GM23248 (cell line): ENCODE data around the gene CHMP5. TPM values are rescaled to one million over a fixed set of nuclear protein-coding genes. Genes with fewer than 3 reads are reported as not detected.
A peak's percentile ranks its signal among the peaks of the same experiment; 100 is the strongest.

Source experiments
- DNase-seq: peaks from one replicate; pipeline ENCODE4 v3.0.0-alpha.2; 2015
- H2AFZ ChIP-seq: fragments of 200-600 bp; sonication (generic); 2 replicates; pipeline ENCODE4 v1.6.1; 2016; ENCODE audit warnings: antibody characterized with exemption
- H3F3A ChIP-seq: fragments of 200-600 bp; sonication (generic); 2 replicates; pipeline ENCODE4 v1.6.1; 2016; ENCODE audit warnings: mild to moderate bottlenecking, antibody characterized with exemption, mixed run types; ENCODE audit not compliant: insufficient read depth
- H3K27ac ChIP-seq: fragments of 200-600 bp; sonication (generic); 2 replicates; pipeline ENCODE4 v1.5.1; 2016; ENCODE audit warnings: mild to moderate bottlenecking
- H3K27me3 ChIP-seq: fragments of 200-600 bp; sonication (generic); replicated peaks from 2 replicates; pipeline ENCODE4 v1.6.1; 2016; ENCODE audit warnings: mild to moderate bottlenecking; ENCODE audit not compliant: insufficient read depth
- H3K36me3 ChIP-seq: fragments of 200-600 bp; sonication (generic); 2 replicates; pipeline ENCODE4 v1.6.1; 2016; ENCODE audit warnings: low read depth, mild to moderate bottlenecking
- H3K4me1 ChIP-seq: fragments of 200-600 bp; sonication (generic); 2 replicates; pipeline ENCODE4 v1.6.1; 2016; ENCODE audit warnings: mild to moderate bottlenecking; ENCODE audit not compliant: insufficient read depth
- H3K4me2 ChIP-seq: fragments of 200-600 bp; sonication (generic); one replicate; pipeline ENCODE4 v1.6.1; 2016; ENCODE audit warnings: mild to moderate bottlenecking; ENCODE audit not compliant: unreplicated experiment
- H3K4me3 ChIP-seq: fragments of 200-600 bp; sonication (generic); 2 replicates; pipeline ENCODE4 v1.5.1; 2016; ENCODE audit warnings: mild to moderate bottlenecking
- H3K79me2 ChIP-seq: fragments of 200-600 bp; sonication (generic); 2 replicates; pipeline ENCODE4 v1.6.1; 2016; ENCODE audit warnings: mild to moderate bottlenecking; ENCODE audit not compliant: insufficient read depth
- H3K9ac ChIP-seq: fragments of 200-600 bp; sonication (generic); 2 replicates; pipeline ENCODE4 v1.6.1; 2016; ENCODE audit warnings: mild to moderate bottlenecking
- H3K9me2 ChIP-seq: fragments of 200-600 bp; sonication (generic); 2 replicates; pipeline ENCODE4 v1.6.1; 2016; ENCODE audit warnings: mixed run types, mild to moderate bottlenecking, moderate library complexity; ENCODE audit not compliant: insufficient read depth
- H3K9me3 ChIP-seq: fragments of 200-600 bp; sonication (generic); one replicate; pipeline ENCODE4 v1.6.1; 2017; ENCODE audit warnings: low read depth
- H4K20me1 ChIP-seq: fragments of 200-600 bp; sonication (generic); 2 replicates; pipeline ENCODE4 v1.6.0; 2016; ENCODE audit not compliant: insufficient read depth
- EZH2 ChIP-seq: fragments of 200-600 bp; sonication (generic); IDR thresholded peaks from 2 replicates; pipeline ENCODE4 v1.6.1; 2018; ENCODE audit warnings: antibody characterized with exemption, mild to moderate bottlenecking; ENCODE audit not compliant: insufficient read depth, poor library complexity, severe bottlenecking
- EZH2phosphoT487 ChIP-seq: fragments of 200-600 bp; sonication (generic); IDR thresholded peaks from 2 replicates; pipeline ENCODE4 v1.6.1; 2018; ENCODE audit warnings: antibody characterized with exemption, moderate library complexity, mild to moderate bottlenecking, low read depth; ENCODE audit not compliant: insufficient read depth
- WGBS, 2 experiments: methylation state at CpG; one replicate each; pipeline ENCODE4 v1.1.6; 2015 to 2017; ENCODE audit warnings: low lambda C conversion rate in 2 of 2, low coverage in 1 of 2; ENCODE audit errors: missing lambda C conversion rate in 2 of 2; 5-methylcytosine and 5-hydroxymethylcytosine counted together
- in situ Hi-C: fragments of 300-500 bp; cut with MboI; formaldehyde crosslinking; loops from 2 replicates; pipeline ENCODE4 v1.15.0; 2020
- polyA plus RNA-seq: library from polyadenylated mRNA; unstranded; fragments of >200 nt; fragmentation: Nextera tagmentation; extraction: Ambion mirVana; gene quantifications from 2 replicates; pipeline ENCODE4 v1.2.1, GENCODE V29; 2016
- total RNA-seq: library from RNA; depleted of rRNA; stranded (reverse); fragments of >200 nt; shearing (Covaris generic); gene quantifications from 2 replicates; pipeline ENCODE4 v1.2.3, GENCODE V29; 2014

Gene CHMP5
- total and polyA plus RNA-seq, 2 experiments from 2014 or later = 90.6 to 130 TPM

GRCh38 chr9:33318225-33318624 is 53.4 kb downstream of the CHMP5 start:
- Histone ChIP-seq H3K4me3 (no peak overlapping the region), H3K4me2 (no peak overlapping the region), H3K9me3 (no peaks in the 10 kb centered on the region), H3K9me2 (no peaks in the 10 kb centered on the region), H4K20me1 (no peaks in the 10 kb centered on the region), H3F3A (peaks cover 72% of the 10 kb centered on the region), H3K4me1 (peaks cover 29% of the 10 kb centered on the region), H3K79me2 (peaks cover 14% of the 10 kb centered on the region; the same call in 1 of the 2 replicates), H3K27ac (0 out of 2 replicates have a peak overlapping the region, but pooled peaks have one; percentile 92), H3K36me3 (peaks cover 57% of the 10 kb centered on the region), H3K9ac (no peak overlapping the region), H3K27me3 (no peaks in the 10 kb centered on the region), H2AFZ (no peak overlapping the region)
- TF ChIP-seq EZH2 (no peak), EZH2phosphoT487 (no peak)
- no peak for DNase-seq
- in situ Hi-C loops = no loop called here
- 97 to 98% methylated on average over 3 of the region's 3 CpGs for WGBS, 2 experiments

- TF ChIP-seq EZH2 = no peak
- TF ChIP-seq EZH2phosphoT487 = no peak
- WGBS, 2 experiments = 94 to 95% methylated on average over 8 of the region's 8 CpGs
- no peaks in the 10 kb centered on the region for H3K27me3 ChIP-seq
- H2AFZ ChIP-seq = no peak overlapping the region
- H3K27ac ChIP-seq = 0 out of 2 replicates have a peak overlapping the region, but pooled peaks have one; percentile 92
- no peaks in the 10 kb centered on the region for H3K9me2 ChIP-seq
- H3K4me2 ChIP-seq = no peak overlapping the region
- no peak overlapping the region for H3K9ac ChIP-seq
- no peaks in the 10 kb centered on the region for H3K9me3 ChIP-seq
- in situ Hi-C loops = no loop called here
- H3K36me3 ChIP-seq = peaks cover 53% of the 10 kb centered on the region
- DNase-seq = no peak
- peaks cover 67% of the 10 kb centered on the region for H3F3A ChIP-seq
- H3K4me3 ChIP-seq = no peak overlapping the region
- no peaks in the 10 kb centered on the region for H4K20me1 ChIP-seq
- peaks cover 20% of the 10 kb centered on the region; the same call in 1 of the 2 replicates for H3K79me2 ChIP-seq
- H3K4me1 ChIP-seq = peaks cover 29% of the 10 kb centered on the region
Observed at GRCh38 chr9:33318781-33319180, 53.9 kb downstream of the CHMP5 start.

- H3K79me2 ChIP-seq = peaks cover 23% of the 10 kb centered on the region; the same call in 1 of the 2 replicates
- peaks cover 43% of the 10 kb centered on the region for H3K36me3 ChIP-seq
- H3K27ac ChIP-seq = peak overlapping the region; percentile 92
- H3F3A ChIP-seq = peaks cover 57% of the 10 kb centered on the region
- peak overlapping the region; percentile 40 for H3K4me3 ChIP-seq
- peak overlapping the region; percentile 55 for H3K9ac ChIP-seq
- H2AFZ ChIP-seq = no peak overlapping the region
- peaks cover 29% of the 10 kb centered on the region for H3K4me1 ChIP-seq
- H3K9me3 ChIP-seq = no peaks in the 10 kb centered on the region
- H3K27me3 ChIP-seq = no peaks in the 10 kb centered on the region
- 0 to 11% methylated on average over 1 of the region's 1 CpG for WGBS, 2 experiments
- in situ Hi-C loops = no loop called here
- no peaks in the 10 kb centered on the region for H4K20me1 ChIP-seq
- H3K4me2 ChIP-seq = peak overlapping the region; percentile 68
- H3K9me2 ChIP-seq = no peaks in the 10 kb centered on the region
- no peak for TF ChIP-seq EZH2phosphoT487
- no peak for TF ChIP-seq EZH2
- DNase-seq = peak; percentile 70
Observed at GRCh38 chr9:33320230-33320567, 55.4 kb downstream of the CHMP5 start.

GRCh38 chr9:33320568-33321261 is 55.9 kb downstream of the CHMP5 start:
- H3K9me2 ChIP-seq = no peaks in the 10 kb centered on the region
- H3K79me2 ChIP-seq = peaks cover 23% of the 10 kb centered on the region; the same call in 1 of the 2 replicates
- in situ Hi-C loops = no loop called here
- H4K20me1 ChIP-seq = no peaks in the 10 kb centered on the region
- H3K9me3 ChIP-seq = no peaks in the 10 kb centered on the region
- H3K27ac ChIP-seq = peak overlapping the region; percentile 92
- H3K36me3 ChIP-seq = peaks cover 43% of the 10 kb centered on the region
- WGBS, 2 experiments = 0 to 3% methylated on average over 2 of the region's 2 CpGs
- TF ChIP-seq EZH2 = no peak
- TF ChIP-seq EZH2phosphoT487 = 0 out of 2 replicates have a peak, but pooled peaks have one; percentile 41
- peak overlapping the region; percentile 68 for H3K4me2 ChIP-seq
- peak overlapping the region; percentile 55 for H3K9ac ChIP-seq
- H2AFZ ChIP-seq = no peak overlapping the region
- H3K4me1 ChIP-seq = peaks cover 29% of the 10 kb centered on the region
- peak; percentile 94 for DNase-seq
- no peaks in the 10 kb centered on the region for H3K27me3 ChIP-seq
- peaks cover 53% of the 10 kb centered on the region for H3F3A ChIP-seq
- H3K4me3 ChIP-seq = peak overlapping the region; percentile 40
